ENCODE data around the gene OR8G1. TPM values are rescaled to one million over a fixed set of nuclear protein-coding genes. Genes with fewer than 3 reads are reported as not detected.
"Not testable (repeated sequence)": the region's sequence is repeated elsewhere in the genome, so short reads cannot be mapped to it uniquely, and the experiment has no call there.

OR8G1 gene
- total RNA-seq, result under 0.01 TPM in 1 of 2 replicates, not detected in the other

- no peak for DNase-seq (ENCODE audit: low read depth in 2 of 2)
Measured at GRCh38 chr11:124240621-124241397, at the start of gene OR8G1. Gene OR8G1 (plus strand): TSS chr11:124241095. CDS start chr11:124249676, 8,581 bp downstream.

DNA sequence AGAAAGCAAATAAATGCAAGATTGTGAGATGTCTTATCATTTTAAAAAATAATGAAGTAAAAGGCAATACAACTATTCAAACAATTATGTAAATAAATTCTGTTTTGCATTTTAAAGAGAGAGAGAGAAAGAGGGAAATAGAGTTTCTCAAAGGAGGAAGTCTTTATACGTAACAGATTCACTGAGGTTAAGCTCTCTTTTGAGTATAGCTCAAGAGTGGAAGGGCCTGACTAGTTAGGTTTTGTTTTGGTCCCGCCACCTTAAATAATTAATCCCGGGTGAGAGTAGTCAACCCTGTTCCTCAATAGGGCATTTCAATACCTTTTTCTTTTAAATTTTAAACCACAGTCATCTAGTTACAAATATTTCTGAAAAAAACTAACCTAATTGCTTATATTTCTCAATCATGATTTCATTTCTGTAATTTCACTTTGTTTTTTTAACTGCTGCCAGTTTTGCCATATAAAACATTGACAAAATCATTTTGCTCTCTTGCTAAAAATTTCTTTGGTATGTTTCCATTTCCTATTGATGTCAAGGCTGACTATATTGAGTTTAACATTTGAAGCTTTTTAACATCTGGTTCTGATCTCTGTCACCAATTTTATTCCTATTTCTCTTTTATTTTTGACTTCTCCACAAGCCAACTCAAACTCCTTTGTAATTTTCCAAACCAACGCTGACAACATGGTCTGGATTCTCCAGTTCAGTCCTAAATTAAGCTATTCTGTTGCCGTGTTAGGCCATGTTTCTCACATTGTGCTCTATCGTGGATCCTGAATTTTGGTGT lies 47.5 kb upstream of the OR8G1 start:
- no peak for DNase-seq (ENCODE audit: low read depth in 2 of 2)

GRCh38 chr11:124194293-124195188 lies 46.4 kb upstream of the OR8G1 start:
- DNase-seq (ENCODE audit: low read depth in 2 of 2), result no peak

- peak; percentile 57 to 75 for DNase-seq (ENCODE audit: low read depth in 2 of 2)
Measured at GRCh38 chr11:124195189-124195734, 45.6 kb upstream of the OR8G1 start.

DNA sequence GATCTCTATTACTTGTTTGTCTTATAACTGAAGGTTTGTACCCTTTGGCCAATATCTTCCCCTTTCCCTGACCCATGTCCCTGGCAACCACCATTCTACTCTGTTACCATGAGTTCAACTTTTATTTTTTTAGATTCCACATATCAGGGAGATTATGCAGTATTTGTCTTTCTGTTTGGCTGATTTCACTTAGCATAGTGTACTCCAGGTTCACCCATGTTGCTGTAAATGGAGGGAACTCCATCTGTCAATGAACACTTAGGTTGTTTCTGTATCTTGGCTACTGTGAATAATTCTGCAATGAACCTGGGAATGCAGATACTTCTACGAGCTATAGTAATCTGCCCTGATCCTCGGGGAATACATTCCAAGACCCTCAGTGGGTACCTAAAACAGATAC lies 42.9 kb upstream of the OR8G1 start:
- no peak for DNase-seq (ENCODE audit: low read depth in 2 of 2)

GRCh38 chr11:124198897-124199296 lies 42.0 kb upstream of the OR8G1 start:
- no peak for DNase-seq (ENCODE audit: low read depth in 2 of 2)

DNA sequence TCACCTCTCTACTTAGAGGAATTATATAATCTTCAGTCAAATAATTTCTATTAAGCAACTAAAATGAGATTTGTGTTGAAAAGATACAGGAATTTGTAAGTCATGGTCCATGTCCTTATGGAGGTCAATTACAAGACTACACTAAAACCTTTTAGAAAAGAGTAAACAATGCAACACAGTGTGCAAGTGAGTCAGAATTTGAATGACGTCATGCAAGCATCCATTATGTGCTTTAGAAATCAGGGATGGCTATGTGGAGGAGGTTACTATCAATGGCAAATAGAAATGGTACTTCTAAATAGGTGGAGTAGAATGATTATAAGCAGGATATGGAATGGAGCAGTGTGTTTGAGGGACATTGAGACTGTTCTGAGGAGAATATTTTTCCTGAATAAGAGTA lies 41.2 kb upstream of the OR8G1 start:
- no peak for DNase-seq (ENCODE audit: low read depth in 2 of 2)

- DNase-seq (ENCODE audit: low read depth in 2 of 2), result no peak
Measured at GRCh38 chr11:124200671-124201070, 40.2 kb upstream of the OR8G1 start.

DNA sequence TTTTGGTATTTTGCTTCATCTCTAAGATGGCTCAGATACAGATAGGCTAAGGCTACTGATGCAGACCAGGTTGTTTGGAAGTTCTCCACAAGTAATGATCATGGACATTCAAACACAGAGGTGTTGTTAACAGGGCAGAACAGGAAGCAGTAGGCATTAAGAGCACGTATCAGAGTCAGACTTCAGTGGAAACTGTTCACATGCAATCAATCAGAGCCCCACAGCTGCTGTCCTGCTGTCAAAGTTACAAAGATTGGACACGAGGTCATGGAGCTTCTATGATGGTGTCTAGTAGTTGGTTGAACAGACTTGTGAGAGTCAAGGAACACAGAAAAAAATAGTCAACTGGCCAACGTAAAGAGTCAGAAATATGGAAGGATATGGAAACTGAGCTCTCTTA lies 37.9 kb upstream of the OR8G1 start:
- DNase-seq (ENCODE audit: low read depth in 2 of 2), result no peak

- DNase-seq (ENCODE audit: low read depth in 2 of 2), result no peak
Measured at GRCh38 chr11:124204008-124204407, 36.9 kb upstream of the OR8G1 start.

- DNase-seq (ENCODE audit: low read depth in 2 of 2), result no peak
Measured at GRCh38 chr11:124207102-124207792, 33.6 kb upstream of the OR8G1 start.

- no peak for DNase-seq (ENCODE audit: low read depth in 2 of 2)
Measured at GRCh38 chr11:124209824-124210357, 31.0 kb upstream of the OR8G1 start.

DNA sequence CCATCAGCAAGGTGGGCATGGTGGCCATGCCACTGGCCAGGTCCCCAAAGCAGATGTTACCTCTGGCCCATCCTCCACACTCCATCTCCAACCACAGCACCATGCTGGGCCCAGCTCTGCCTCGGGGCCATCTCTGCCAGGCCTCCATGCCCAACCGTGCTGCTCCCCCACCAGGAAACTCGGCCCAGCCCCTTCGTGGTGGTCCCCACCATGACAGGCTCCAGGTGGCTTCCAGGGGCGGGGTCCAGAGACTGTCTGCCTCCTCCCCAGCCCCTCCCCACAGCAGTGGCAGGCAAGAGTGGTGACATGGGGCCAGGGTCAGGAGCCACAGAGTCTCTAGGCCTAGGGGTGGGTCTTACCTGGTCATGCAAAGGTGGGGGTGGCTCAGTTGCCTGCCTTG lies 30.5 kb upstream of the OR8G1 start:
- DNase-seq (ENCODE audit: low read depth in 2 of 2), result no peak

DNA sequence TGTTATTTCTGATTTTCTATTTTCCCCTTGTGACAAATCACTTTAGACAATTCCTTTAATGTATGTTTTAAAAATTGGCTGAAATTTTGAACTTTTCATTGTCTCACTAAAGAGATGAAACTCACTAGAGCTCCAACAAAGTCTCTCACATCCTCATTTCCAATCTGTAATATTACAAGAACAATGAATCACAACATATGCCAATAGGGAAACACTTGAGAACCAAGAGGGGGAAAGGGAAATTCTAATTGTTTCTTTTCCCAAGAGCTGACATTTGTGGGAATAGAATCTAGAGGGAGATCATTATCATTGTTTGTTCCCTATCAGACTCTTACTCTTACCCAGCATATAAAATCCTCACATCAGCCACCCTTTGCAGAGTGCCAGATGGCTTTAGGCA lies 29.6 kb upstream of the OR8G1 start:
- DNase-seq (ENCODE audit: low read depth in 2 of 2), result no peak

DNA sequence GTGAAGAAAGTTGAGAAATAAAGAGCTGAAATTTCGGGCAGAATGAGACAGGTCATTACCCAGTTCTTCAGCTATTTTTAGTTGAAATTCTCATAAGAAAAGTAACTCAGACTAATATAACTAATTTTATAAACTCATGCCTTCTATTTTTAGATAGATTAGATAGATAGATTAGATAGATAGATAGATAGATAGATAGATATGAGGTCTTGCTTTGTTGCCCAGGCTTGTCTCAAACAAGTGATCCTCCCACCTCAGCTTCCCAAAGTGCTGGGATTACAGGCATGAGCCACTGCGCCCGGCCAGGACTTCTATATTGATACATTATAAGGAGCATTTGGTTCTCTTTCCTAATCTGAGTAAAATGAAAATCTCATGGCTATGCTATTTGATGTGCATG lies 26.9 kb upstream of the OR8G1 start:
- DNase-seq (ENCODE audit: low read depth in 2 of 2), result no peak

DNA sequence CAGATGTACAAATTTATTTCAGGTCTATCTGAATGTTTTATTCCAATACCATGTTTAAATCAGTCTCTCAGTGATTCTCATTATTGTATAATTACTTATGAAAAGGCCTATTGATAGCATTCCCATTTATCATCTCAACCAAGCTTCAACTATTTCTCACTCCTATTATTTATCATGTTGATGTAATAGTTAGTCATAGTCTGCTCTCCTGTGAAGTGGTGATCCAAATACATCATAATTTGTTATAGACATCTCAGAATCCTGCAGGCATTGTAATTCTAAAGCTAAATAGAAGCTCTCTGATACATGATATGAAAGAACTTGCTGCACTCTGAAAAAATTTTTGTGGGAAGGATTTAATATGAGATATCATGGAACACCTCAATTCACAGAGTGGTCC lies 21.8 kb upstream of the OR8G1 start:
- no peak for DNase-seq (ENCODE audit: low read depth in 2 of 2)

- no peak for DNase-seq (ENCODE audit: low read depth in 2 of 2)
Measured at GRCh38 chr11:124222407-124222806, 18.5 kb upstream of the OR8G1 start.

- DNase-seq (ENCODE audit: low read depth in 2 of 2), result not testable (repeated sequence)
Measured at GRCh38 chr11:124224618-124225423, 16.1 kb upstream of the OR8G1 start.

DNA sequence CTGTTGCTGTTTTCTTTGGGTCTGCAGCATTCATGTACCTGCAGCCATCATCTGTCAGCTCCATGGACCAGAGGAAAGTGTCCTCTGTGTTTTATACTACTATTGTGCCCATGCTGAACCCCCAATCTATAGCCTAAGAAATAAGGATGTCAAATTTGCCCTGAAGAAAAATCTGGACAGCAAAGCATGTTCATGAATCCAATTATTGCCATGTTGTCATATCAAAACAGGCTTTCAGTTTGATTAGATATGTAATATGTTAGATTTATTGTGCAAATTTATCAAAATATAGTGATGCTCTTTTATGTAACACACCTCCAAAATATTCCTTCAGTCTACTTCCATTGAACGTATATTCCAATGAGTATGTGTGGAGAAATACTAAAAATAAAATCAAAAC lies 15.4 kb upstream of the OR8G1 start:
- DNase-seq (ENCODE audit: low read depth in 2 of 2), result no peak

DNA sequence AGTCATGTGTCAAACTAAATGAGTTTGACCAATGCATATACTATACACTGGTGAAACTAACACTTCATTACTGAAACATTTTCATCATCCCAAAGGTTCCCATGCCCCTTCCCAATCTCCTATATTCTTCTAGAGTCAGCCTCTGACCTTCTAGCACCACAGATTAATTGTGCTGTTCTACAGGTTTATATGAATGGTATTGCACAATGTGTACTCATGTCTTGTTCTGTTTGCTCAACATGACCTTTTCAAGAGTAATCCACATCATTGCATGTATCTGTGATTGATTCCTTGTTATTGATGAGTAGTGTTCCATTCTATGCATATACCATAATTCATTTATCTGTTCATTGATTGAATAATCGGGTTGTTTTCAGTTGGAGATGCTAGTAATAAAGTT lies 7.5 kb upstream of the OR8G1 start:
- no peak for DNase-seq (ENCODE audit: low read depth in 2 of 2)
